OCI-LY1 (cell line): ENCODE data around the gene GUK1.

Source experiments
- H2AFZ ChIP-seq: fragments of 200-600 bp; sonication (generic), shearing (Covaris generic); 2 replicates; pipeline ENCODE4 v1.6.0; 2014; ENCODE audit warnings: antibody characterized with exemption, mild to moderate bottlenecking, low read length
- H3F3A ChIP-seq: fragments of 200-600 bp; sonication (generic), shearing (Covaris generic); 2 replicates; pipeline ENCODE4 v1.6.0; 2014; ENCODE audit warnings: mild to moderate bottlenecking, antibody characterized with exemption, low read length, moderate library complexity; ENCODE audit not compliant: insufficient read depth
- H3K27ac ChIP-seq: fragments of 200-600 bp; sonication (generic); 2 replicates; pipeline ENCODE4 v1.5.1; 2014; ENCODE audit warnings: low read length, mixed run types, mild to moderate bottlenecking, low read depth; ENCODE audit not compliant: poor library complexity, severe bottlenecking
- H3K27me3 ChIP-seq: fragments of 200-600 bp; sonication (generic); 2 replicates; pipeline ENCODE4 v1.6.0; 2014; ENCODE audit warnings: antibody characterized with exemption, mild to moderate bottlenecking, low read length, moderate library complexity; ENCODE audit not compliant: insufficient read depth
- H3K36me3 ChIP-seq: fragments of 200-600 bp; sonication (generic); 2 replicates; pipeline ENCODE4 v1.6.1; 2014; ENCODE audit warnings: mild to moderate bottlenecking, antibody characterized with exemption, low read length, moderate library complexity, mixed read lengths; ENCODE audit not compliant: insufficient read depth
- H3K4me1 ChIP-seq: fragments of 200-600 bp; sonication (generic); 2 replicates; pipeline ENCODE4 v1.5.1; 2014; ENCODE audit warnings: mild to moderate bottlenecking, low read length, moderate library complexity; ENCODE audit not compliant: insufficient read depth, severe bottlenecking
- H3K4me2 ChIP-seq: fragments of 200-600 bp; sonication (generic), shearing (Covaris generic); 2 replicates; pipeline ENCODE4 v1.6.1; 2014; ENCODE audit warnings: low read length
- H3K4me3 ChIP-seq: fragments of 200-600 bp; sonication (generic); 2 replicates; pipeline ENCODE4 v1.5.1; 2014; ENCODE audit warnings: low read length, low read depth, mild to moderate bottlenecking, mixed read lengths; ENCODE audit not compliant: poor library complexity, severe bottlenecking
- H3K79me2 ChIP-seq: fragments of 200-600 bp; shearing (Covaris generic); 2 replicates; pipeline ENCODE4 v1.6.1; 2016; ENCODE audit warnings: mixed run types, low read length, mixed read lengths; ENCODE audit not compliant: insufficient read depth
- H3K9ac ChIP-seq: fragments of 200-600 bp; sonication (generic), shearing (Covaris generic); 2 replicates; pipeline ENCODE4 v1.6.1; 2014; ENCODE audit warnings: mild to moderate bottlenecking, low read length, mixed read lengths
- H3K9me2 ChIP-seq: fragments of 200-600 bp; sonication (generic), shearing (Covaris generic); 2 replicates; pipeline ENCODE4 v1.6.1; 2014; ENCODE audit warnings: low read depth, mild to moderate bottlenecking, low read length, mixed read lengths
- H3K9me3 ChIP-seq: fragments of 200-600 bp; shearing (Covaris generic); 2 replicates; pipeline ENCODE4 v1.6.1; 2014; ENCODE audit warnings: low read length, mixed read lengths
- H4K20me1 ChIP-seq: fragments of 200-600 bp; sonication (generic), shearing (Covaris generic); 2 replicates; pipeline ENCODE4 v1.6.0; 2016; ENCODE audit warnings: mild to moderate bottlenecking, low read length; ENCODE audit not compliant: insufficient read depth
- CTCF ChIP-seq: fragments of 200-600 bp; sonication (generic), shearing (Covaris generic); IDR thresholded peaks from 2 replicates; pipeline ENCODE4 v1.5.1; 2017; ENCODE audit warnings: mild to moderate bottlenecking, antibody characterized with exemption, low read length, moderate library complexity, mixed read lengths
- EZH2 ChIP-seq: fragments of 200-600 bp; sonication (generic), shearing (Covaris generic); IDR thresholded peaks from 2 replicates; pipeline ENCODE4 v1.8.0; 2017; ENCODE audit warnings: borderline replicate concordance, mixed run types, mild to moderate bottlenecking, antibody characterized with exemption, low read length, moderate library complexity, mixed read lengths

The GUK1 gene

DNA sequence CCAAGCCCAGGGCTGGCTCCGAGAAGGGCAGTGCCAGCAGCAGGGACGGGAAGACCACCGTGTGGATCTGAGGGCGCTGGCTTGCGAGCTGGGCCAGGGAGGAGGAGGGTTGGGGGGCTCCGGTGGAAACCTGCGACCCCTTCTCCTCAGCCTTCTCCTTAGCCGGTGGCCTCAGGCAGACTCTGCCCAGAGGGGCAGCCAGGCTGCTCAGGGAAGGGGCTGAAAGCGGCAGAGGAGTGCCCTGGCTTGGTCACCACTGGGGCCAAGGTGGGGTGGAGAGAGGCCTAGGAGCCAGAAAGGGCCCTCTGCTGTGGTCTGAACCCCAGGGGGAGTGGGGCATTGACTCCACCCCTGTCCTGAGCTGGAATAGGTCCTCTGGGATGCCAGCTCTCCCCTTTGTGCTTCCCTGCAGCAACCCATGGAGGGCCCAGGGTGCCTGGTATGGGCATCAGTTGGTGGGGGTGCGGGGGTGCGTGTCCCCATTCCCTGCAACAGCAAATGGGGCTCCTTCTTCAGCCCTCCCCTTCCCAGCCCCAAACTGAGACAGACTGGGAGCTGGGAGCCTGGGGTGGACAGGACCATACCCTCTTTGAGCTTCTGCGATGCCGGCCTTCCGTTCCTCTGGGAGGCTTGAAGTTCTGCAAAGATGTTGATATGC, 19.1 kb downstream of the GUK1 start:
- no peak overlapping the region for H3K9ac ChIP-seq
- H4K20me1 ChIP-seq: no peaks in the 10 kb centered on the region
- H3K27me3 ChIP-seq: peaks cover 6% of the 10 kb centered on the region; the same call in 1 of the 2 replicates
- H3F3A ChIP-seq: no peaks in the 10 kb centered on the region
- no peak overlapping the region for H2AFZ ChIP-seq
- no peak overlapping the region for H3K4me3 ChIP-seq
- H3K9me3 ChIP-seq: no peaks in the 10 kb centered on the region
- H3K9me2 ChIP-seq: no peaks in the 10 kb centered on the region
- no peaks in the 10 kb centered on the region for H3K79me2 ChIP-seq
- H3K36me3 ChIP-seq: no peaks in the 10 kb centered on the region
- no peak overlapping the region for H3K27ac ChIP-seq
- H3K4me2 ChIP-seq: no peak overlapping the region
- no peaks in the 10 kb centered on the region for H3K4me1 ChIP-seq
- TF ChIP-seq EZH2 (no peak), CTCF (no peak)

- no peaks in the 10 kb centered on the region for H3K36me3 ChIP-seq
- H3K9ac ChIP-seq: no peak overlapping the region
- H3K9me2 ChIP-seq: no peaks in the 10 kb centered on the region
- peaks cover 6% of the 10 kb centered on the region; the same call in 1 of the 2 replicates for H3K27me3 ChIP-seq
- H3K79me2 ChIP-seq: no peaks in the 10 kb centered on the region
- no peak overlapping the region for H3K27ac ChIP-seq
- H3K4me1 ChIP-seq: peaks cover 9% of the 10 kb centered on the region
- H3K4me2 ChIP-seq: no peak overlapping the region
- H4K20me1 ChIP-seq: no peaks in the 10 kb centered on the region
- no peaks in the 10 kb centered on the region for H3F3A ChIP-seq
- TF ChIP-seq CTCF (no peak), EZH2 (no peak)
- no peaks in the 10 kb centered on the region for H3K9me3 ChIP-seq
- H2AFZ ChIP-seq: no peak overlapping the region
- no peak overlapping the region for H3K4me3 ChIP-seq
Measured at GRCh38 chr1:228160201-228160761, 20.2 kb downstream of the GUK1 start.

GRCh38 chr1:228161362-228161761, 21.3 kb downstream of the GUK1 start:
- Histone ChIP-seq H4K20me1 (no peaks in the 10 kb centered on the region), H3K9me2 (no peaks in the 10 kb centered on the region), H3F3A (no peaks in the 10 kb centered on the region), H3K27me3 (peaks cover 6% of the 10 kb centered on the region; the same call in 1 of the 2 replicates), H3K36me3 (no peaks in the 10 kb centered on the region), H3K9me3 (no peaks in the 10 kb centered on the region), H3K4me3 (no peak overlapping the region), H3K27ac (no peak overlapping the region), H3K4me2 (no peak overlapping the region), H3K9ac (no peak overlapping the region), H3K4me1 (peaks cover 12% of the 10 kb centered on the region), H3K79me2 (no peaks in the 10 kb centered on the region), H2AFZ (no peak overlapping the region)
- TF ChIP-seq EZH2 (no peak), CTCF (no peak)
